Hepatocyte (in vitro differentiated cells): ENCODE results near the gene ZFP91.

Source experiments
- CTCF ChIP-seq: fragments of 200-600 bp; sonication (generic); IDR thresholded peaks from 2 replicates; pipeline ENCODE4 v1.5.1; 2016; ENCODE audit warnings: antibody characterized with exemption, mild to moderate bottlenecking; ENCODE audit not compliant: poor library complexity
- EZH2 ChIP-seq: fragments of 200-600 bp; sonication (generic); IDR thresholded peaks from 2 replicates; pipeline ENCODE4 v1.6.1; 2016; ENCODE audit warnings: antibody characterized with exemption, mild to moderate bottlenecking, borderline replicate concordance

- TF ChIP-seq CTCF: no peak
- no peak for TF ChIP-seq EZH2
Measured at GRCh38 chr11:58659910-58660570, 81.2 kb downstream of the ZFP91 start.
